CD4-positive, alpha-beta memory T cell (primary cell): Measurements from ENCODE around the gene TRIM38. TPM values are rescaled to one million over a fixed set of nuclear protein-coding genes. Genes with fewer than 3 reads are reported as not detected.
"Not testable (repeated sequence)": the region's sequence is repeated elsewhere in the genome, so short reads cannot be mapped to it uniquely, and the experiment has no call there.

Experiments
- CTCF ChIA-PET: fragments of 350-600 bp; sonication (Branson Sonifier 250); formaldehyde crosslinking; loops from one replicate; lab custom pipeline; 2021; ENCODE audit warnings: inconsistent platforms; ENCODE audit not compliant: partially characterized antibody; lab: Charles Lee
- POLR2A ChIA-PET: fragments of 350-600 bp; sonication (Branson Sonifier 250); formaldehyde crosslinking; loops from one replicate; lab custom pipeline; 2021; ENCODE audit not compliant: partially characterized antibody; lab: Charles Lee
- DNase-seq, 5 donors: peaks; one replicate each; pipeline versions ENCODE4 v3.0.0 to v3.0.0-alpha.2; 2020 to 2022; ENCODE audit warnings: mixed read lengths in 1 of 5
- H3K27ac ChIP-seq: one replicate; pipeline ENCODE4 v1.7.0; 2013; ENCODE audit warnings: low read depth, low read length
- H3K27me3 ChIP-seq: 2 replicates; pipeline ENCODE4 v1.7.0; 2013; ENCODE audit warnings: mild to moderate bottlenecking, low read length, moderate library complexity; ENCODE audit not compliant: insufficient read depth
- H3K36me3 ChIP-seq: 2 replicates; pipeline ENCODE4 v1.7.0; 2013; ENCODE audit warnings: mild to moderate bottlenecking, low read length, moderate library complexity; ENCODE audit not compliant: insufficient read depth
- H3K4me1 ChIP-seq: 2 replicates; pipeline ENCODE4 v1.7.0; 2013; ENCODE audit warnings: mild to moderate bottlenecking, low read length, moderate library complexity; ENCODE audit not compliant: insufficient read depth
- H3K4me3 ChIP-seq, 2 donors: one replicate each; pipeline ENCODE4 v1.7.0; 2013; ENCODE audit warnings: low read length in 2 of 2, mild to moderate bottlenecking in 1 of 2
- H3K9me3 ChIP-seq, 2 donors: one replicate each; pipeline ENCODE4 v1.7.0; 2013; ENCODE audit warnings: low read length in 2 of 2, control low read depth in 1 of 2; ENCODE audit not compliant: control insufficient read depth in 1 of 2
- H3K27ac Mint-ChIP-seq, 7 donors: one replicate each; pipeline ENCODE4 v1.8.0; 2020 to 2021; ENCODE audit warnings: mixed read lengths in 7 of 7, mild to moderate bottlenecking in 6 of 7, inconsistent platforms in 3 of 7, moderate library complexity in 3 of 7
- H3K27me3 Mint-ChIP-seq, 2 donors: one replicate each; pipeline ENCODE4 v1.8.0; 2020 to 2021; ENCODE audit warnings: mixed read lengths in 2 of 2
- H3K36me3 Mint-ChIP-seq, 2 donors: one replicate each; pipeline ENCODE4 v1.8.0; 2020 to 2021; ENCODE audit warnings: mixed read lengths in 2 of 2, inconsistent platforms in 1 of 2, mild to moderate bottlenecking in 1 of 2
- H3K4me1 Mint-ChIP-seq, 4 donors: one replicate each; pipeline ENCODE4 v1.8.0; 2020 to 2021; ENCODE audit warnings: mixed read lengths in 4 of 4, mild to moderate bottlenecking in 1 of 4
- H3K4me3 Mint-ChIP-seq, 8 donors: one replicate each; pipeline ENCODE4 v1.8.0; 2020 to 2021; ENCODE audit warnings: mixed read lengths in 8 of 8, mild to moderate bottlenecking in 7 of 8, moderate library complexity in 6 of 8, inconsistent platforms in 3 of 8
- H3K9me3 Mint-ChIP-seq, 8 donors: one replicate each; pipeline ENCODE4 v1.8.0; 2020 to 2021; ENCODE audit warnings: mixed read lengths in 8 of 8, mild to moderate bottlenecking in 5 of 8, inconsistent platforms in 3 of 8, moderate library complexity in 1 of 8
- intact Hi-C: fragments of 100-400 bp; cut with micrococcal nuclease; formaldehyde crosslinking; loops from one replicate; pipeline ENCODE4 v1.15.1; 2023
- polyA plus RNA-seq, 2 donors: library from polyadenylated mRNA; unstranded; fragments of 300-500 nt; fragmentation: Illumina TruSeq; gene quantifications; one replicate each; pipeline ENCODE4 v1.2.3, GENCODE V29; 2021
- total RNA-seq, 2 experiments: library from RNA; stranded (reverse); gene quantifications; one replicate each; pipeline ENCODE4 v1.2.3, GENCODE V29; 2021

Gene TRIM38
- total and polyA plus RNA-seq, 4 experiments from 2014 or later, result 4.5 to 37.7 (median 23.8) TPM

GRCh38 chr6:26012061-26012460 is 49.5 kb downstream of the TRIM38 start:
- no peak for DNase-seq
- H3K27me3 ChIP-seq, result no peaks in the 10 kb centered on the region
- ChIA-PET POLR2A (interaction anchor here (1.4 to 4.7 kb wide), 2 partner anchors 9 to 14 kb away, joined by 3 to 28 read pairs; a partner anchor contains a TSS), CTCF (interaction anchor here (0.7 to 11.6 kb wide), 6 partner anchors 8 to 292 kb away, joined by 3 to 112 read pairs (median 6); a partner anchor contains a TSS)
- no peak overlapping the region for H3K4me3 Mint-ChIP-seq
- no peak overlapping the region for H3K27ac ChIP-seq
- no peaks in the 10 kb centered on the region for H3K36me3 Mint-ChIP-seq
- no peaks in the 10 kb centered on the region for H3K9me3 Mint-ChIP-seq
- H3K27me3 Mint-ChIP-seq, result no peaks in the 10 kb centered on the region
- peaks cover 0 to 7% (median 4%) of the 10 kb centered on the region in 4 donors for H3K4me1 Mint-ChIP-seq
- peaks cover 8% of the 10 kb centered on the region for H3K4me1 ChIP-seq
- intact Hi-C loops, result no loop called here
- H3K36me3 ChIP-seq, result no peaks in the 10 kb centered on the region
- no peak overlapping the region for H3K27ac Mint-ChIP-seq
- H3K4me3 ChIP-seq, result no peak overlapping the region
- H3K9me3 ChIP-seq, result no peaks in the 10 kb centered on the region

GRCh38 chr6:26014386-26014785 is 51.8 kb downstream of the TRIM38 start:
- CTCF ChIA-PET, result interaction anchor here (11.6 kb wide), 1 partner anchor 12 kb away, joined by 112 read pairs; no protein-coding TSS in a partner anchor
- H3K36me3 Mint-ChIP-seq, H3K4me3 Mint-ChIP-seq, H3K27ac Mint-ChIP-seq, intact Hi-C loops, H3K27me3 ChIP-seq, POLR2A ChIA-PET, H3K9me3 ChIP-seq, H3K36me3 ChIP-seq, DNase-seq, H3K4me3 ChIP-seq, H3K27me3 Mint-ChIP-seq, H3K9me3 Mint-ChIP-seq, H3K27ac ChIP-seq: not testable (repeated sequence)
- H3K4me1 Mint-ChIP-seq, result peaks cover 3 to 21% (median 11%) of the 10 kb centered on the region in 4 donors
- H3K4me1 ChIP-seq, result peaks cover 12% of the 10 kb centered on the region

DNA sequence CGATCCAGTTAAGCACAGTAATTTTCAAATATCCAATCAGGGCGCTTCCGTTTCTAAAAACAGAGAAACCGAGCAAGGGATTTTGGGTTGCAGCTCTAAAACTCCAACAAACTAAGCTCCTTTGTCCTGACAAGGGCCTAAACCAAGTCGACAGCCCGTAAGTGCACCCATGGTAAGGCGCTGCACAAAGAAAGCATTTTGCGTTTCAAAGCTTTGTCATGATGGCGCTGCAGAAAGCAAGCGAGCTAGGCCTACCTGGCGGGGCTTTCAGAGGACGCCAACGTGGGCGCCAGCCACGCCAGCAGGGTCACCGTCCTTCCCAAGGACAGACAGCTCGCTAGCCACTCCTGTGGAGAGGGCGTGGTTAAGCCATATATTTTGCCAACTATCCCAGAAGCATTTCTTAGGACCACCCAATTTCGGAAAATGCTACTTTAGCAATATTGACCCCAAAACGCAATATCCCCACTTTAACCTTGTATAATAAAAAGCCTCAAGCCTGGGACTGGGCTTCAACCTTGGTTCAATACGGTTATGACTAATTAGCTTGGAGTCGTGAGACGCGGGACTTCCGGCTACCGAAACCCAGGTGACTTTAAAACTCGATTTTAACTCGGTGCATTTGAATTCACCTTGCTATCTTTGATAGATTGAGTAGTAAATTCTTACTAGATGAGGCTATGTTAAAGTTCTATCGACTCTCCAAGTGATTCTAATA is 53.8 kb downstream of the TRIM38 start:
- Histone ChIP-seq H3K4me1 (peaks cover 16% of the 10 kb centered on the region), H3K27me3 (no peaks in the 10 kb centered on the region), H3K36me3 (no peaks in the 10 kb centered on the region), H3K9me3 (no peaks in the 10 kb centered on the region), H3K4me3 (no peak overlapping the region), H3K27ac (peak overlapping the region; percentile 36)
- peaks cover 0 to 10% of the 10 kb centered on the region in 2 donors for H3K36me3 Mint-ChIP-seq
- H3K9me3 Mint-ChIP-seq, result peaks cover 0 to 8% (median 0%) of the 10 kb centered on the region in 8 donors
- no peaks in the 10 kb centered on the region for H3K27me3 Mint-ChIP-seq
- intact Hi-C loops, result no loop called here
- H3K27ac Mint-ChIP-seq, result peak overlapping the region; percentile 75 to 94 (median 89)
- peaks cover 6 to 35% (median 18%) of the 10 kb centered on the region in 4 donors for H3K4me1 Mint-ChIP-seq
- peak overlapping the region; percentile 36 to 87 (median 82) for H3K4me3 Mint-ChIP-seq
- DNase-seq, result no peak
- POLR2A ChIA-PET, result interaction anchor here (0.8 to 20.6 kb wide), 25 partner anchors 9 to 1877 kb away, joined by 3 to 1198 read pairs (median 7); partner anchors contain the start of gene TRIM38
- CTCF ChIA-PET, result interaction anchor here (0.9 to 11.6 kb wide), 12 partner anchors 8 to 300 kb away, joined by 3 to 112 read pairs (median 6); a partner anchor contains a TSS

DNA sequence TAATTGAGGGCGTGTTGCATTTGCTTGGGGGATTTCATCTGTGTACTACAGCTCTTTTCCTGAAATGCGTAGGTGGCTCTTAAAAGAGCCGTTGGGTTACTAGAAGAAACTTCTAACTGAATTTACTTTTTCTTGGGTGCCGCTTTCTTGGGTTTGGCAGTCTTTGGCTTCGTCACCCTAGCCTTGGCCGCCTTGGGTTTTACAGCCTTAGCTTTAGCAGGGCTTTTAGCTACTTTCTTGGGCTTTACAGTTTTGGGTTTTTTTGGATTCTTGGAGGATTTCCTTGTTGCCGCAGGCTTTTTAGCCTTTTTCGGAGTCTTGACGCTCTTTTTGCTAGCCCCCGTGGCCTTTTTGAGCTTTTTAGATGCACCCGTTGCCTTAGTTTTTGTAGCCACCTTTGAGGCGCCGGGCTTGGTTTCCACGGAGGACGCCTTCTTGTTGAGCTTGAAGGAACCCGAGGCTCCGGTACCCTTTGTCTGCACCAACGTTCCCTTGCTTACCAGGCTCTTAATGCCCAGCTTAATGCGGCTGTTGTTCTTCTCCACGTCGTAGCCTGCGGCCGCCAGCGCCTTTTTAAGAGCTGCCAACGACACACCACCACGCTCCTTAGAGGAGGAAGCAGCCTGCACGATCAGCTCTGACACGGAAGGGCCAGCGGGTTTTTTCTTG is 54.5 kb downstream of the TRIM38 start:
- peaks cover 0 to 13% (median 0%) of the 10 kb centered on the region in 8 donors for H3K9me3 Mint-ChIP-seq
- H3K4me1 ChIP-seq, result peaks cover 19% of the 10 kb centered on the region
- peaks cover 0 to 14% of the 10 kb centered on the region in 2 donors for H3K36me3 Mint-ChIP-seq
- CTCF ChIA-PET, result interaction anchor here (0.9 to 11.6 kb wide), 10 partner anchors 9 to 229 kb away, joined by 3 to 112 read pairs (median 8); a partner anchor contains a TSS
- peaks cover 0 to 1% of the 10 kb centered on the region in 2 donors for H3K27me3 Mint-ChIP-seq
- H3K4me3 Mint-ChIP-seq, result peak overlapping the region; percentile 79 to 87 (median 83)
- peak in 4 of 5 donors; percentile 12 to 30 (median 14) for DNase-seq
- peak overlapping the region; percentile 75 to 96 (median 91) for H3K27ac Mint-ChIP-seq
- peak overlapping the region; percentile 16 to 30 for H3K4me3 ChIP-seq
- H3K27me3 ChIP-seq, result no peaks in the 10 kb centered on the region
- H3K9me3 ChIP-seq, result no peaks in the 10 kb centered on the region
- peaks cover 11 to 42% (median 25%) of the 10 kb centered on the region in 4 donors for H3K4me1 Mint-ChIP-seq
- H3K36me3 ChIP-seq, result no peaks in the 10 kb centered on the region
- intact Hi-C loops, result loop anchor here (1.0 kb wide), 1 partner anchor 9 kb away; no protein-coding TSS in a partner anchor
- POLR2A ChIA-PET, result interaction anchor here (0.8 to 20.6 kb wide), 30 partner anchors 10 to 1876 kb away, joined by 3 to 1198 read pairs (median 5); partner anchors contain the start of genes RIPOR2 and TRIM38
- H3K27ac ChIP-seq, result peak overlapping the region; percentile 36

- no peaks in the 10 kb centered on the region for H3K9me3 ChIP-seq
- POLR2A ChIA-PET, result interaction anchor here (0.7 to 20.6 kb wide), 31 partner anchors 10 to 1876 kb away, joined by 3 to 1198 read pairs (median 5); partner anchors contain the start of genes RIPOR2 and TRIM38
- peaks cover 0 to 13% (median 0%) of the 10 kb centered on the region in 8 donors for H3K9me3 Mint-ChIP-seq
- peak overlapping the region; percentile 75 to 96 (median 91) for H3K27ac Mint-ChIP-seq
- H3K27me3 Mint-ChIP-seq, result peaks cover 0 to 1% of the 10 kb centered on the region in 2 donors
- H3K27ac ChIP-seq, result peak overlapping the region; percentile 36
- H3K36me3 Mint-ChIP-seq, result peaks cover 0 to 14% of the 10 kb centered on the region in 2 donors
- H3K4me3 Mint-ChIP-seq, result peak overlapping the region; percentile 79 to 87 (median 83)
- H3K4me1 ChIP-seq, result peaks cover 24% of the 10 kb centered on the region
- H3K36me3 ChIP-seq, result no peaks in the 10 kb centered on the region
- peak overlapping the region; percentile 16 to 30 for H3K4me3 ChIP-seq
- intact Hi-C loops, result loop anchor here (1.0 kb wide), 1 partner anchor 9 kb away; no protein-coding TSS in a partner anchor
- H3K4me1 Mint-ChIP-seq, result peaks cover 14 to 47% (median 29%) of the 10 kb centered on the region in 4 donors
- peak; percentile 73 to 87 (median 78) for DNase-seq
- H3K27me3 ChIP-seq, result no peaks in the 10 kb centered on the region
- CTCF ChIA-PET, result interaction anchor here (0.9 to 11.6 kb wide), 10 partner anchors 9 to 230 kb away, joined by 3 to 112 read pairs (median 8); a partner anchor contains a TSS
These were observed 55.0 kb downstream of the TRIM38 start for GRCh38 chr6:26017632-26017966.

DNA sequence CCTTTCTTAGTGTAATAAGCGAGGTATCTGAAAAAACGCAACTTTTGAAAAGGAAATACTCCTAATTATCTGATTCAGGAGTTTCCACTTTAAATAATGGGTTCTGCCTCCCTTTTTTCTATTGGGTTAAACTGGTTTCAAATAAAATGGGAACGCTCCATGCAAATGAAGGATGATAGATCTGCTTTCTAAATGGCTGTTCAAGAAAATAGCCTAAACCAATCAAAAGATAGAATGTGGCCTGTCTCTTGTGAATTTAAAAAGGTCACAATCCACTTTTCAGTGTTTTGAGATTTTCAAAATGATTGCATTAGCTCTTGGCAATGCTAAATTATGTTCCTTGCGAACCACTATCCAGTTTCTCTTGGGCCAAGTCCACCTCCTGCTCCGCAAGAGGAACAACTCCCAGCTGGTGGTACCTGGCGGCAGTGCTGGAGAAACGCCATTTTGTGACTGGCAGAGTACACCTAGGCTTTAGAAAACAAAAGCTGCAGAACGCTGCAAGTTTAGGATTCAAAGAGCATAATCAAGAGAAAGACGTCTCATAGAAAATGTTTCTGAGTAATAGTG is 56.7 kb downstream of the TRIM38 start:
- Mint-ChIP-seq H3K27me3 (peaks cover 0 to 1% of the 10 kb centered on the region in 2 donors), H3K4me3 (peak overlapping the region in 3 of 8 donors; percentile 41 to 63 (median 53)), H3K9me3 (peaks cover 0 to 13% (median 0%) of the 10 kb centered on the region in 8 donors), H3K27ac (peak overlapping the region in 6 of 7 donors; percentile 30 to 100 (median 88)), H3K4me1 (peaks cover 14 to 51% (median 31%) of the 10 kb centered on the region in 4 donors), H3K36me3 (peaks cover 0 to 14% of the 10 kb centered on the region in 2 donors)
- Histone ChIP-seq H3K9me3 (no peaks in the 10 kb centered on the region), H3K36me3 (no peaks in the 10 kb centered on the region), H3K27me3 (no peaks in the 10 kb centered on the region), H3K27ac (no peak overlapping the region), H3K4me3 (no peak overlapping the region), H3K4me1 (peaks cover 27% of the 10 kb centered on the region)
- POLR2A ChIA-PET, result interaction anchor here (0.8 to 20.6 kb wide), 32 partner anchors 9 to 1853 kb away, joined by 3 to 1198 read pairs (median 28); partner anchors contain the start of gene TRIM38
- DNase-seq, result no peak
- CTCF ChIA-PET, result interaction anchor here (0.9 to 11.6 kb wide), 9 partner anchors 8 to 1478 kb away, joined by 3 to 144 read pairs (median 10); a partner anchor contains a TSS
- intact Hi-C loops, result no loop called here
